OCI-LY7 (cell line): ENCODE data around the gene SHQ1.

Source experiments
- CTCF ChIP-seq: fragments of 200-600 bp; sonication (generic); conservative IDR thresholded peaks from 2 replicates; pipeline ENCODE4 v1.5.1; 2014; ENCODE audit warnings: mild to moderate bottlenecking, antibody characterized with exemption, low read length, moderate library complexity, mixed read lengths
- EZH2phosphoT487 ChIP-seq: fragments of 200-600 bp; sonication (generic); IDR thresholded peaks from 2 replicates; pipeline ENCODE4 v1.6.1; 2018; ENCODE audit warnings: low read depth, borderline replicate concordance, mild to moderate bottlenecking, mixed run types, antibody characterized with exemption, low read length, moderate library complexity, mixed read lengths

- no peak for TF ChIP-seq CTCF
- no peak for TF ChIP-seq EZH2phosphoT487
Observed at GRCh38 chr3:72797773-72798543, 50.3 kb downstream of the SHQ1 start.
